ENCODE data around the gene KCNH1. TPM values are rescaled to one million over a fixed set of nuclear protein-coding genes. Genes with fewer than 3 reads are reported as not detected.
"Not testable (repeated sequence)": the region's sequence is repeated elsewhere in the genome, so short reads cannot be mapped to it uniquely, and the experiment has no call there.

KCNH1 gene
- total and polyA plus RNA-seq, 5 donors from 2014 or later = not detected

DNA sequence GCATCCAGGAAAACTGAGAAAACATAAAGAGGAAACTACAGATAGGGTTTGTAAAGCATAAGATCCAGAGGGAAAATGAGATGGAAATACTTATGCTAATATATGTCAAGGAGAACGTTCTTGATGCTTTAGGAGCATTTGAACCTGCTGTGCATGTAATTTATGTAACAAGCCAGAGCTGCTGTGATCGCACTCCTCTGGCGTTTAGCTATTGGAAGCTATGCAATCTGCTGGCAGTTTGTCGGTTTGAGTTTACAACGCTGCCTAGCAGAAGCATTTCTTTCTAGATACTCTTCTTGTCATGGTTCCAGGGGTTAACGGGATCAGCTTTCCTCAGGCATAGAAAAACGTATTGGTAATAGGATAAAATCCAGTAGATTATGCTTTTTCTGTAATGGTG, 182.7 kb downstream of the KCNH1 start:
- H3K4me3 Mint-ChIP-seq = no peak overlapping the region

DNA sequence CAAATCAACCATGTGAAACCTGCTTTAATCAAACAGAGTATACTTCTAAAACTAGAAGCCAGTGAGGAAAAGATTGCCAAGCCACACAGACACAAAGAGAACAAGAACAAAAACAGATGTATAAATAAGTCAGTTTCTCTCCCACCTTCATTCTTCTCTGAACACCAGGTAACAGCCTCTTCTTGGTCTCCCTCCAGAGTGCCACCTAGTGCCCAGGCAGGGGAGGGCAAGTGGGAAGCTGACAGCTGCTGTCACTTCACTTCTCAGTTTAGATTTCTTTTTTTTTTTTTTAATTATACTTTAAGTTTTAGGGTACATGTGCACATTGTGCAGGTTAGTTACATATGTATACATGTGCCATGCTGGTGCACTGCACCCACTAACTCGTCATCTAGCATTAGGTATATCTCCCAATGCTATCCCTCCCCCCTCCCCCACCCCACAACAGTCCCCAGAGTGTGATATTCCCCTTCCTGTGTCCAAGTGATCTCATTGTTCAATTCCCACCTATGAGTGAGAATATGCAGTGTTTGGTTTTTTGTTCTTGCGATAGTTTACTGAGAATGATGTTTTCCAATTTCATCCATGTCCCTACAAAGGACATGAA, 183.9 kb downstream of the KCNH1 start:
- H3K36me3 ChIP-seq (ENCODE audit: control insufficient read depth, insufficient read depth, low read length); H3K27ac Mint-ChIP-seq; H3K27me3 ChIP-seq (ENCODE audit: control insufficient read depth, insufficient read depth, low read length); H3K4me1 Mint-ChIP-seq; H3K27me3 Mint-ChIP-seq; H3K4me3 ChIP-seq (ENCODE audit: low read depth, low read length); H3K36me3 Mint-ChIP-seq; H3K27ac ChIP-seq (ENCODE audit: insufficient read depth, low read length, poor library complexity, severe bottlenecking); H3K4me1 ChIP-seq (ENCODE audit: control insufficient read depth, insufficient read depth, low read length, poor library complexity, severe bottlenecking); ATAC-seq (ENCODE audit: low read depth in 2 of 2); H3K9me3 ChIP-seq (ENCODE audit: control insufficient read depth in 2 of 2, low read length in 2 of 2); H3K9me3 Mint-ChIP-seq: not testable (repeated sequence)
- peak in 2 of 3 donors; percentile 5 to 46 for DNase-seq
- peak overlapping the region in 1 of 4 donors; percentile 85 for H3K4me3 Mint-ChIP-seq

More for the DNA sequence above, 182.7 kb downstream of the KCNH1 start:
- Mint-ChIP-seq H3K27me3 (peaks cover 6% of the 10 kb centered on the region), H3K36me3 (no peaks in the 10 kb centered on the region), H3K4me1 (no peaks in the 10 kb centered on the region), H3K27ac (no peak overlapping the region), H3K9me3 (peaks cover 0 to 3% (median 0%) of the 10 kb centered on the region in 7 donors)
- H3K36me3 ChIP-seq (ENCODE audit: control insufficient read depth, insufficient read depth, low read length) = no peaks in the 10 kb centered on the region
- H3K27me3 ChIP-seq (ENCODE audit: control insufficient read depth, insufficient read depth, low read length) = no peaks in the 10 kb centered on the region
- no peak for ATAC-seq (ENCODE audit: low read depth in 2 of 2)
- no peak overlapping the region for H3K27ac ChIP-seq (ENCODE audit: insufficient read depth, low read length, poor library complexity, severe bottlenecking)
- H3K9me3 ChIP-seq (ENCODE audit: control insufficient read depth in 2 of 2, low read length in 2 of 2) = no peaks in the 10 kb centered on the region
- H3K4me1 ChIP-seq (ENCODE audit: control insufficient read depth, insufficient read depth, low read length, poor library complexity, severe bottlenecking) = no peaks in the 10 kb centered on the region
- DNase-seq = no peak
- no peak overlapping the region for H3K4me3 ChIP-seq (ENCODE audit: low read depth, low read length)

DNA sequence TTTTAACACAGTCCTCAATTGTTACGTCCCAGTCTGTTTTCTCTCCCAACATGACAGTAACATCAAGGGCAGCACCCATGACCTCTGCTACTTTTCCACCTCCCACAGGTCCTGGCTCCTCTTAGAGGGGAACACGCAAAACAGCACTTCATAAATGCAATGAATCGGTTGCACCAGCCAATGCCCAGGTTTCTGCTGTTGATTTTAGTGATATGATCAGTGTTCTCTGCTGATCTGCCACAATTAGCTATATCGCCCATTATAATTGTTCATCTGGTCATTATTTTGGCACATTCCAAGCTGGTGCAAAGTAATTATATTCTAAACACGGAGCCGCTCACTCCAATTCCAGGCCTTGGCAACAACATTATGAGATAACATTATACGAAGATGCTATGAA, 184.5 kb downstream of the KCNH1 start:
- H3K36me3 ChIP-seq (ENCODE audit: control insufficient read depth, insufficient read depth, low read length) = no peaks in the 10 kb centered on the region
- no peaks in the 10 kb centered on the region for H3K9me3 ChIP-seq (ENCODE audit: control insufficient read depth in 2 of 2, low read length in 2 of 2)
- ATAC-seq (ENCODE audit: low read depth in 2 of 2) (no peak), DNase-seq (no peak)
- H3K4me1 ChIP-seq (ENCODE audit: control insufficient read depth, insufficient read depth, low read length, poor library complexity, severe bottlenecking) = no peaks in the 10 kb centered on the region
- no peaks in the 10 kb centered on the region for H3K36me3 Mint-ChIP-seq
- no peaks in the 10 kb centered on the region for H3K4me1 Mint-ChIP-seq
- H3K4me3 Mint-ChIP-seq = peak overlapping the region in 1 of 4 donors; percentile 85
- peaks cover 6% of the 10 kb centered on the region for H3K27me3 Mint-ChIP-seq
- no peak overlapping the region for H3K27ac Mint-ChIP-seq
- H3K27ac ChIP-seq (ENCODE audit: insufficient read depth, low read length, poor library complexity, severe bottlenecking) = no peak overlapping the region
- H3K4me3 ChIP-seq (ENCODE audit: low read depth, low read length) = no peak overlapping the region
- H3K27me3 ChIP-seq (ENCODE audit: control insufficient read depth, insufficient read depth, low read length) = no peaks in the 10 kb centered on the region
- peaks cover 0 to 5% (median 0%) of the 10 kb centered on the region in 7 donors for H3K9me3 Mint-ChIP-seq

DNA sequence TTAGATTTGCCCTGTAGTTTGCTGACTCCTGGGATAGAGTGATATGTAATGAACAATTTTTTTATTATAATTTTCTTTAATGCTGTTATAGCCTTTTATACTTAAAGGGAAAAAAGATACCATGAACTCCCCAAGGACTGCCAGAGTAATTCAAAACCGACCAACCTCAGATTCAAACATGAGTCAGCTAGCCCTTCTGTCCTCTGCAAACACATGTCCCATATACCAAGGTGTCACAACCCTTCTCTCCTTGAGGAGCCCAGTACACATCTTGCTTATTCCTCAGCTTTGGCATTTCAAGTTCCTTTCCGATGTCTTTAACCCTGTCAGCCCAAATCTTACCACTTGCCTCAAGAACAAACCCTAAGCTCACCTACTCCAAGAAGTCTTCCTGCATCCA, 184.9 kb downstream of the KCNH1 start:
- Mint-ChIP-seq H3K4me1 (no peaks in the 10 kb centered on the region), H3K4me3 (no peak overlapping the region), H3K9me3 (peaks cover 0 to 5% (median 0%) of the 10 kb centered on the region in 7 donors), H3K27me3 (peaks cover 6% of the 10 kb centered on the region), H3K27ac (no peak overlapping the region), H3K36me3 (no peaks in the 10 kb centered on the region)
- H3K36me3 ChIP-seq (ENCODE audit: control insufficient read depth, insufficient read depth, low read length) = no peaks in the 10 kb centered on the region
- no peak overlapping the region for H3K4me3 ChIP-seq (ENCODE audit: low read depth, low read length)
- H3K9me3 ChIP-seq (ENCODE audit: control insufficient read depth in 2 of 2, low read length in 2 of 2) = no peaks in the 10 kb centered on the region
- no peaks in the 10 kb centered on the region for H3K27me3 ChIP-seq (ENCODE audit: control insufficient read depth, insufficient read depth, low read length)
- no peaks in the 10 kb centered on the region for H3K4me1 ChIP-seq (ENCODE audit: control insufficient read depth, insufficient read depth, low read length, poor library complexity, severe bottlenecking)
- no peak overlapping the region for H3K27ac ChIP-seq (ENCODE audit: insufficient read depth, low read length, poor library complexity, severe bottlenecking)
- DNase-seq (no peak), ATAC-seq (ENCODE audit: low read depth in 2 of 2) (no peak)

DNA sequence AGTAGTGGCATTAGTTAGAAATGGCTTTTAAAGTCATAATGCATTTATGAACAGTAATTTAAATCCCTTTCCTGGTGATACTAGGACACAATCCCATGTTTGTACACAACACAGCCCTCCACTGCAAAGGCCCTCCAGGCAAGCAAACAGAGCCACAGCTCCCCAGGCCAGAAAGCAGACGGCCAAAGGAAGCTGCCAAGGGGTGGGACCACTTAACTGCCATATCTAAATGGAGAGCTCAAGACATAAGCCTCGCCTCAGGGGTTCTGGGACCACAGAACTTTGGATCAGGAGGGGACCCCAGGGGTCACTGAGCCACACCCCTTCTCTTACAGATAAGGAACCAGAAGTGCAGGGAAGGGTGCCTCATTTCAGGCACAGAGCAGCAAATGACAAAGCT, 189.7 kb downstream of the KCNH1 start:
- Mint-ChIP-seq H3K4me3 (no peak overlapping the region), H3K27me3 (peaks cover 6% of the 10 kb centered on the region), H3K36me3 (no peaks in the 10 kb centered on the region), H3K27ac (no peak overlapping the region), H3K4me1 (peaks cover 0 to 5% (median 0%) of the 10 kb centered on the region in 4 donors), H3K9me3 (peaks cover 0 to 4% (median 0%) of the 10 kb centered on the region in 7 donors)
- no peaks in the 10 kb centered on the region for H3K9me3 ChIP-seq (ENCODE audit: control insufficient read depth in 2 of 2, low read length in 2 of 2)
- H3K27ac ChIP-seq (ENCODE audit: insufficient read depth, low read length, poor library complexity, severe bottlenecking) = no peak overlapping the region
- ATAC-seq (ENCODE audit: low read depth in 2 of 2) (no peak), DNase-seq (no peak)
- no peaks in the 10 kb centered on the region for H3K4me1 ChIP-seq (ENCODE audit: control insufficient read depth, insufficient read depth, low read length, poor library complexity, severe bottlenecking)
- no peak overlapping the region for H3K4me3 ChIP-seq (ENCODE audit: low read depth, low read length)
- no peaks in the 10 kb centered on the region for H3K27me3 ChIP-seq (ENCODE audit: control insufficient read depth, insufficient read depth, low read length)
- no peaks in the 10 kb centered on the region for H3K36me3 ChIP-seq (ENCODE audit: control insufficient read depth, insufficient read depth, low read length)

DNA sequence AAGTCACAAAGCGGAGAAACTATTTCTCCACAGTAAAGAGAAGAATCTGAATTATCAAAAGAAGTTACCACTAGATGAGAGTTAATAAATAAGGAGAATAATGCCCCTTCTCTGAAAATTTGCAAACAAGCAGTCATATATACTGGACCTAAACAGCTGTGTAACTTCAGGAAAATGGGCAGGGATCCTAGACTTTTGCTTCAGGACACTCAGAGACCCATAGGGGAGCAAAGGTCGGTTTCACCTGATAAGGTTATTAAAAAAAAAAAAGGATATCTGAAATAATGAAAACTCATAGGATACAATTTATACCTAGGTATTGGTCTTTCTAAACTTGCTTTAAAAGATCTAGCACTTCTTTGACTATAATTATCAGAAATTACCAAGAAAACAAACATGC, 191.4 kb downstream of the KCNH1 start:
- H3K4me1 Mint-ChIP-seq = peaks cover 0 to 5% (median 0%) of the 10 kb centered on the region in 4 donors
- ATAC-seq (ENCODE audit: low read depth in 2 of 2) (no peak), DNase-seq (no peak)
- no peak overlapping the region for H3K27ac Mint-ChIP-seq
- Histone ChIP-seq H3K9me3 (ENCODE audit: control insufficient read depth in 2 of 2, low read length in 2 of 2) (no peaks in the 10 kb centered on the region), H3K27me3 (ENCODE audit: control insufficient read depth, insufficient read depth, low read length) (no peaks in the 10 kb centered on the region), H3K36me3 (ENCODE audit: control insufficient read depth, insufficient read depth, low read length) (no peaks in the 10 kb centered on the region), H3K27ac (ENCODE audit: insufficient read depth, low read length, poor library complexity, severe bottlenecking) (no peak overlapping the region), H3K4me1 (ENCODE audit: control insufficient read depth, insufficient read depth, low read length, poor library complexity, severe bottlenecking) (no peaks in the 10 kb centered on the region), H3K4me3 (ENCODE audit: low read depth, low read length) (no peak overlapping the region)
- no peak overlapping the region for H3K4me3 Mint-ChIP-seq
- peaks cover 0 to 4% (median 0%) of the 10 kb centered on the region in 7 donors for H3K9me3 Mint-ChIP-seq
- H3K36me3 Mint-ChIP-seq = no peaks in the 10 kb centered on the region
- peaks cover 6% of the 10 kb centered on the region for H3K27me3 Mint-ChIP-seq

DNA sequence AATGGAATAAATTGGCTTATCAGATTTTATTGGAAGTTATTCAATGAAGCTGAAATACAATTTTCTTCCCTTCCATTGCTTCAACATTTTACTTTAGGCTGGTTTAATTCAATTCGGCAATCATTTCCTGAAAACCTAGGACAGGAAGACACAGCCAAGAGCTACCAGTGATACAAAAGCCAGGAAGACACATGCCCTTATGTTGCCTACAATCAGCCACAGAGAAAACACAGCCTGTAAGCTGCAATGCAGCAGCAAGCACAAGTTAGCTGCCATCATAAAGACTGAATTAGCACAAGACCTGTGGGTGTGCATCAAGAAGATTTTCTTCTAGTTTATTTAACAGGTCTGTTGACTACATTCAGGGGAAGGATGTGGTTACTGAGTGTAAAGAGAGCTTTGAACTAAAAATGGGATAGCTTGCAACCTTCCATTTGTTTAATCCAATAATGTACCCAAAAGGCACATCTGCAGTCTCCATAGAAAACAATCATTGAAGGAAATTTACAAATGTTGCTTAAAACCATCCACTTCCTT, 193.8 kb downstream of the KCNH1 start:
- Histone ChIP-seq H3K27me3 (ENCODE audit: control insufficient read depth, insufficient read depth, low read length) (no peaks in the 10 kb centered on the region), H3K36me3 (ENCODE audit: control insufficient read depth, insufficient read depth, low read length) (no peaks in the 10 kb centered on the region), H3K9me3 (ENCODE audit: control insufficient read depth in 2 of 2, low read length in 2 of 2) (no peaks in the 10 kb centered on the region), H3K4me3 (ENCODE audit: low read depth, low read length) (no peak overlapping the region), H3K27ac (ENCODE audit: insufficient read depth, low read length, poor library complexity, severe bottlenecking) (no peak overlapping the region), H3K4me1 (ENCODE audit: control insufficient read depth, insufficient read depth, low read length, poor library complexity, severe bottlenecking) (no peaks in the 10 kb centered on the region)
- Mint-ChIP-seq H3K36me3 (no peaks in the 10 kb centered on the region), H3K4me3 (no peak overlapping the region), H3K27me3 (no peaks in the 10 kb centered on the region), H3K27ac (peak overlapping the region in 1 of 3 donors; percentile 48), H3K9me3 (peaks cover 0 to 4% (median 0%) of the 10 kb centered on the region in 7 donors), H3K4me1 (peaks cover 0 to 5% (median 0%) of the 10 kb centered on the region in 4 donors)
- ATAC-seq (ENCODE audit: low read depth in 2 of 2) (no peak), DNase-seq (peak in 1 of 3 donors; percentile 1)

DNA sequence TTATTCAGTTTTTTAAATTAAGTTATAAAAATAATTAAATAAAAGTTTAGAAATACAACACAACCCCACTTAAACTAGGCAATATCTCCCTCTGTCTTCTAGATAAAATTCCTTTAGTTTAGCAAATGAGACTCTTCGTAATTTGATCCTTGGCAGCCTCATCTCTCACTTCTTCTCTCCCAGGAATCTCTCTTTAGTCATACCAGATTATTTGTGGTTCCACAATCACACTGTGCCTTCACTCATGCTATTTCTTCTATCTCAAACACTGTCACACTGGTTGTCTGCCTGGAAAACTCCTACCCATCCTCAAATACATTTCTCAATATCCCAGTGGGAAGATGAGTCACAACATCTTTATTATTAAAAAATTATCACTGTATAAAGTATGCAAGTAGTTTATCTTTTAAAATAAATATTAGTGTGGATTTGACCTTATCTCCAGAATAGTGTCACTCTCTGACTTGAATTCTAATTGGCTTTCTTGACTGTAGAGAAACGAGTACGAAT, 195.5 kb downstream of the KCNH1 start:
- ATAC-seq (ENCODE audit: low read depth in 2 of 2) = no peak
- H3K4me3 Mint-ChIP-seq = no peak overlapping the region

More for the DNA sequence above, 195.5 kb downstream of the KCNH1 start:
- Mint-ChIP-seq H3K4me1 (peaks cover 0 to 5% (median 0%) of the 10 kb centered on the region in 4 donors), H3K9me3 (peaks cover 0 to 4% (median 0%) of the 10 kb centered on the region in 7 donors), H3K36me3 (no peaks in the 10 kb centered on the region), H3K27me3 (no peaks in the 10 kb centered on the region), H3K27ac (no peak overlapping the region)
- Histone ChIP-seq H3K27ac (ENCODE audit: insufficient read depth, low read length, poor library complexity, severe bottlenecking) (no peak overlapping the region), H3K4me1 (ENCODE audit: control insufficient read depth, insufficient read depth, low read length, poor library complexity, severe bottlenecking) (no peaks in the 10 kb centered on the region), H3K4me3 (ENCODE audit: low read depth, low read length) (no peak overlapping the region), H3K9me3 (ENCODE audit: control insufficient read depth in 2 of 2, low read length in 2 of 2) (no peaks in the 10 kb centered on the region), H3K27me3 (ENCODE audit: control insufficient read depth, insufficient read depth, low read length) (no peaks in the 10 kb centered on the region), H3K36me3 (ENCODE audit: control insufficient read depth, insufficient read depth, low read length) (no peaks in the 10 kb centered on the region)
- DNase-seq = no peak

All from CD4-positive, CD25-positive, alpha-beta regulatory T cell (primary cell).